ENCODE results near the gene RCCD1. TPM values are rescaled to one million over a fixed set of nuclear protein-coding genes. Genes with fewer than 3 reads are reported as not detected.

RCCD1 gene
- polyA plus RNA-seq, 1 donor from 2014 or later = 4.5 TPM

DNA sequence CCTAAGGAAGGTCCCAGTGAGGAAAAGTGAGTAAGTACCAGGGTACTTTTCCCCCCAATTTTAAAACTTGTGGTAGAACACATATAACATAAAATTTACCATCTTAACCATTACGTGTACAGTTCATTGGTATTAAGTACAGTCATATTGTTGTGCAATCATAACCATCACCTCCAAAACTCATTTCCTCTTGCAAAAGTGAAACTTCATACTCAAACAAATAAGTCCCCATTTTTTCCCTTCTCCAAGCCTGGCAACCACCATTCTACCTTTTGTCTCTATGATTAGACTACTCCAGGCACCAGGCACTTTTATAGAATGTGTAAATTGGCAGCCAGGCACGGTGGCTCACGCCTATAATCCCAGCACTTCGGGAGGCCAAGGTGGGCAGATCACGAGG lies 27.5 kb downstream of the RCCD1 start:
- H3K9ac ChIP-seq (ENCODE audit: low read length) = no peak overlapping the region
- TF ChIP-seq SMC3 (conservative IDR thresholded peaks at IDR 0.05; ENCODE audit: poor library complexity) (no peak), POLR2AphosphoS5 (IDR thresholded peaks at IDR 0.05) (no peak), EP300 (conservative IDR thresholded peaks at IDR 0.05; ENCODE audit: poor library complexity, severe bottlenecking) (no peak), RAD21 (conservative IDR thresholded peaks at IDR 0.05) (no peak), CTCF (IDR thresholded peaks at IDR 0.05; ENCODE audit: poor library complexity, severe bottlenecking) (no peak), EZH2 (IDR thresholded peaks at IDR 0.05; ENCODE audit: borderline replicate concordance, insufficient read depth, low read length, poor library complexity, severe bottlenecking) (no peak), MXI1 (conservative IDR thresholded peaks at IDR 0.05; ENCODE audit: poor library complexity, severe bottlenecking) (no peak), TAF1 (IDR thresholded peaks at IDR 0.05; ENCODE audit: low read depth) (no peak)
- TF ChIP-seq, protein P1, sequence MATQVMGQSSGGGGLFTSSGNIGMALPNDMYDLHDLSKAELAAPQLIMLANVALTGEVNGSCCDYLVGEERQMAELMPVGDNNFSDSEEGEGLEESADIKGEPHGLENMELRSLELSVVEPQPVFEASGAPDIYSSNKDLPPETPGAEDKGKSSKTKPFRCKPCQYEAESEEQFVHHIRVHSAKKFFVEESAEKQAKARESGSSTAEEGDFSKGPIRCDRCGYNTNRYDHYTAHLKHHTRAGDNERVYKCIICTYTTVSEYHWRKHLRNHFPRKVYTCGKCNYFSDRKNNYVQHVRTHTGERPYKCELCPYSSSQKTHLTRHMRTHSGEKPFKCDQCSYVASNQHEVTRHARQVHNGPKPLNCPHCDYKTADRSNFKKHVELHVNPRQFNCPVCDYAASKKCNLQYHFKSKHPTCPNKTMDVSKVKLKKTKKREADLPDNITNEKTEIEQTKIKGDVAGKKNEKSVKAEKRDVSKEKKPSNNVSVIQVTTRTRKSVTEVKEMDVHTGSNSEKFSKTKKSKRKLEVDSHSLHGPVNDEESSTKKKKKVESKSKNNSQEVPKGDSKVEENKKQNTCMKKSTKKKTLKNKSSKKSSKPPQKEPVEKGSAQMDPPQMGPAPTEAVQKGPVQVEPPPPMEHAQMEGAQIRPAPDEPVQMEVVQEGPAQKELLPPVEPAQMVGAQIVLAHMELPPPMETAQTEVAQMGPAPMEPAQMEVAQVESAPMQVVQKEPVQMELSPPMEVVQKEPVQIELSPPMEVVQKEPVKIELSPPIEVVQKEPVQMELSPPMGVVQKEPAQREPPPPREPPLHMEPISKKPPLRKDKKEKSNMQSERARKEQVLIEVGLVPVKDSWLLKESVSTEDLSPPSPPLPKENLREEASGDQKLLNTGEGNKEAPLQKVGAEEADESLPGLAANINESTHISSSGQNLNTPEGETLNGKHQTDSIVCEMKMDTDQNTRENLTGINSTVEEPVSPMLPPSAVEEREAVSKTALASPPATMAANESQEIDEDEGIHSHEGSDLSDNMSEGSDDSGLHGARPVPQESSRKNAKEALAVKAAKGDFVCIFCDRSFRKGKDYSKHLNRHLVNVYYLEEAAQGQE (IDR thresholded peaks at IDR 0.05; ENCODE audit: borderline replicate concordance) = no peak
- no peaks in the 10 kb centered on the region for H3K27me3 ChIP-seq (ENCODE audit: insufficient read depth, low read depth, low read length)
- no peaks in the 10 kb centered on the region for H3K9me3 ChIP-seq (ENCODE audit: low read length)
- no peaks in the 10 kb centered on the region for H3K9me2 ChIP-seq (ENCODE audit: insufficient read depth, low read length)
- no peak overlapping the region for H3K27ac ChIP-seq (ENCODE audit: low read length)
- no peak overlapping the region for H3K4me2 ChIP-seq (ENCODE audit: low read length)
- no peaks in the 10 kb centered on the region for H3F3A ChIP-seq (ENCODE audit: insufficient read depth, low read length, poor library complexity, severe bottlenecking)
- H3K36me3 ChIP-seq (ENCODE audit: insufficient read depth, low read length) = no peaks in the 10 kb centered on the region
- no peaks in the 10 kb centered on the region for H4K20me1 ChIP-seq (ENCODE audit: insufficient read depth)
- H2AFZ ChIP-seq (ENCODE audit: low read depth, low read length) = no peak overlapping the region
- peaks cover 20% of the 10 kb centered on the region for H3K79me2 ChIP-seq (replicated peaks; ENCODE audit: insufficient read depth, low read length)
- no peak overlapping the region for H3K4me3 ChIP-seq (ENCODE audit: low read length)

- no peaks in the 10 kb centered on the region for H3K27me3 ChIP-seq (ENCODE audit: insufficient read depth, low read depth, low read length)
- no peaks in the 10 kb centered on the region for H3K36me3 ChIP-seq (ENCODE audit: insufficient read depth, low read length)
- H3K79me2 ChIP-seq (replicated peaks; ENCODE audit: insufficient read depth, low read length) = peaks cover 55% of the 10 kb centered on the region
- H3K9ac ChIP-seq (ENCODE audit: low read length) = no peak overlapping the region
- H3K9me3 ChIP-seq (ENCODE audit: low read length) = no peaks in the 10 kb centered on the region
- H3K4me2 ChIP-seq (ENCODE audit: low read length) = no peak overlapping the region
- no peak overlapping the region for H2AFZ ChIP-seq (ENCODE audit: low read depth, low read length)
- no peak overlapping the region for H3K27ac ChIP-seq (ENCODE audit: low read length)
- H4K20me1 ChIP-seq (ENCODE audit: insufficient read depth) = no peaks in the 10 kb centered on the region
- no peaks in the 10 kb centered on the region for H3K9me2 ChIP-seq (ENCODE audit: insufficient read depth, low read length)
- H3K4me3 ChIP-seq (ENCODE audit: low read length) = no peak overlapping the region
- TF ChIP-seq CTCF (IDR thresholded peaks at IDR 0.05; ENCODE audit: poor library complexity, severe bottlenecking) = no peak
- TF ChIP-seq, protein P1 (IDR thresholded peaks at IDR 0.05; ENCODE audit: borderline replicate concordance) = no peak
- TF ChIP-seq EZH2 (IDR thresholded peaks at IDR 0.05; ENCODE audit: borderline replicate concordance, insufficient read depth, low read length, poor library complexity, severe bottlenecking) = no peak
- TF ChIP-seq TAF1 (IDR thresholded peaks at IDR 0.05; ENCODE audit: low read depth) = no peak
- no peak for TF ChIP-seq SMC3 (conservative IDR thresholded peaks at IDR 0.05; ENCODE audit: poor library complexity)
- no peak for TF ChIP-seq EP300 (conservative IDR thresholded peaks at IDR 0.05; ENCODE audit: poor library complexity, severe bottlenecking)
- no peak for TF ChIP-seq RAD21 (conservative IDR thresholded peaks at IDR 0.05)
- TF ChIP-seq POLR2AphosphoS5 (IDR thresholded peaks at IDR 0.05) = no peak
- TF ChIP-seq MXI1 (conservative IDR thresholded peaks at IDR 0.05; ENCODE audit: poor library complexity, severe bottlenecking) = no peak
- H3F3A ChIP-seq (ENCODE audit: insufficient read depth, low read length, poor library complexity, severe bottlenecking) = no peaks in the 10 kb centered on the region
These were observed 32.3 kb downstream of the RCCD1 start for GRCh38 chr15:90986790-90987507.

Data from neural cell (in vitro differentiated cells).